ENCODE results near the gene LARP1.
A peak's percentile ranks its signal among the peaks of the same experiment; 100 is the strongest.

Gene LARP1

DNA sequence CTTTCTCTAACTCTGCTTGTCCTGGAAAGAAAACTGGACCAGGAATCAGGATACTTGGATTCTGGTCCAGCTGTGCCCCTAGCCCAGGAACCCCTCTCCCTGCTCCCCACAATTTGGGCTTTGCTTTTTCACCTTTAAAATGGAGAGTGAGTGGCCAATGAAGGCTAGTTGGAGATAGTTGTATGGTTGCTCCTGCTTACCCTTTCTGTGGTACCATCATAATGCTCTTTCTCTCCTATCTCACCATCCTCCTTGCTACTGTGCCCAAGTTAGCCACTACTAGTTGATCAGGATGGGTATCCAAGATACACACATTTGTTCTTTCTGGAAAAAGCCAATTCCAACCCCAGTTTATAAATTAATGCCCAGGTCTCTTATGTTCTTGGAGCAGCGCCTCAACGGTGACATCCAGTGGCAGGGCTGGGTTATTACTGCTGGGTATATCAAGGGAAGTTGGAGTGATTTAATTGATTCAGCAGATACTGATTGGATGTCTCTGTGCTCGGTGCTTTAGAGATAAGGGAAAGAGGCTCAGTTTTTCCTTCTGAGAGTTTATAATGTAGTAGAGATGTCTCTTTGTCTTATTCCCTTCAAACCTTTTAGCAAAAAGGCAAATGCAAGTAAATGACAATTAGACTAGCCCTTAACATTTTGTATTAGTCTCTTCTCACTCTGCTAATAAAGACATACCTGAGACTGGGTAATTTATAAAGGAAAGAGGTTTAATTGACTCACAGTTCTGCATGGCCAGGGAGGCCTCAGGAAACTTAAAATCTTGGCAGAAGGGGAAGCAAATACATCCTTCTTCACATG lies 56.7 kb downstream of the LARP1 start:
- DNase-seq (ENCODE audit: low read depth), result peak; percentile 71
- TF ChIP-seq, protein P1, sequence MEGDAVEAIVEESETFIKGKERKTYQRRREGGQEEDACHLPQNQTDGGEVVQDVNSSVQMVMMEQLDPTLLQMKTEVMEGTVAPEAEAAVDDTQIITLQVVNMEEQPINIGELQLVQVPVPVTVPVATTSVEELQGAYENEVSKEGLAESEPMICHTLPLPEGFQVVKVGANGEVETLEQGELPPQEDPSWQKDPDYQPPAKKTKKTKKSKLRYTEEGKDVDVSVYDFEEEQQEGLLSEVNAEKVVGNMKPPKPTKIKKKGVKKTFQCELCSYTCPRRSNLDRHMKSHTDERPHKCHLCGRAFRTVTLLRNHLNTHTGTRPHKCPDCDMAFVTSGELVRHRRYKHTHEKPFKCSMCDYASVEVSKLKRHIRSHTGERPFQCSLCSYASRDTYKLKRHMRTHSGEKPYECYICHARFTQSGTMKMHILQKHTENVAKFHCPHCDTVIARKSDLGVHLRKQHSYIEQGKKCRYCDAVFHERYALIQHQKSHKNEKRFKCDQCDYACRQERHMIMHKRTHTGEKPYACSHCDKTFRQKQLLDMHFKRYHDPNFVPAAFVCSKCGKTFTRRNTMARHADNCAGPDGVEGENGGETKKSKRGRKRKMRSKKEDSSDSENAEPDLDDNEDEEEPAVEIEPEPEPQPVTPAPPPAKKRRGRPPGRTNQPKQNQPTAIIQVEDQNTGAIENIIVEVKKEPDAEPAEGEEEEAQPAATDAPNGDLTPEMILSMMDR (conservative IDR thresholded peaks at IDR 0.05; ENCODE audit: low read length), result peak; percentile 97
- H3K4me3 ChIP-seq (ENCODE audit: low read length), result no peak overlapping the region

DNA sequence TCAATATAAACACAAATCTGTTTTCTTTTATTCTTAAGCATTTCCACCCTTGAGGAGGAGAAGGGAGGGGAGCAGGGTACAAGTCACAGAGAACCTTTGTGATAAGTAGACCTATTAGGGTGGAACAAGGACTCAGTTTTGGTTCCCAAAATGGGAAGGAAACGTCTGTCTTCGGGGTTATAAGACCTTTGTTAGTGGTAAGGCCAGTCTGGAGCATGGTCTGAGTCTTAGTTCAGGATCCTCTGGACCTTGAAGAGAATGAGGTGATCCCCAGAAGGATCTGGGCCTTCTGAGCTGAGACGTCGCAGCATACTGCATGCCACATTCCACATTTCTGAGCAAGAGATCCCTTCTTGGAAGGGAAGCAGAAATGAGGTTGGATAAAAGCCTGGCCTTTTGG lies 58.0 kb downstream of the LARP1 start:
- no peak overlapping the region for H3K4me3 ChIP-seq (ENCODE audit: low read length)
- TF ChIP-seq, protein P1 (conservative IDR thresholded peaks at IDR 0.05; ENCODE audit: low read length), result no peak
- no peak for DNase-seq (ENCODE audit: low read depth)

DNA sequence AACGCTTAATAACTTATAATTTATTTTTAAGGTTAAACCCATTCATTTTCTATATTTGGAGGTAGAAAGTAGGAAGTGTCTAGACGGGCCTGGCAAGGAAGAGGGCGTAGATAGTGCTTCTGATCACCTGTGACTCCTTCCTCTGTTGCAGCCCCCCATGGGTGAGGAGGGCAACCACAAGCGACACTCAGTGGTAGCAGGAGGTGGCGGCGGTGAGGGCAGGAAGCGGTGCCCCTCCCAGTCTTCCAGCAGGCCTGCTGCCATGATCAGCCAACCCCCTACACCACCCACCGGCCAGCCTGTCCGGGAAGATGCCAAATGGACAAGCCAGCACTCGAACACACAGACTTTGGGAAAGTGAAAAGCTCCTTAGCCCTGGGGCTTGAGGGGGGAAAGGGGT lies 58.6 kb downstream of the LARP1 start:
- TF ChIP-seq, protein P1 (conservative IDR thresholded peaks at IDR 0.05; ENCODE audit: low read length), result no peak
- DNase-seq (ENCODE audit: low read depth), result no peak
- no peak overlapping the region for H3K4me3 ChIP-seq (ENCODE audit: low read length)

- DNase-seq (ENCODE audit: low read depth), result no peak
- TF ChIP-seq, protein P1 (conservative IDR thresholded peaks at IDR 0.05; ENCODE audit: low read length), result no peak
- no peak overlapping the region for H3K4me3 ChIP-seq (ENCODE audit: low read length)
These were observed 59.8 kb downstream of the LARP1 start for GRCh38 chr5:154815025-154815424.

DNA sequence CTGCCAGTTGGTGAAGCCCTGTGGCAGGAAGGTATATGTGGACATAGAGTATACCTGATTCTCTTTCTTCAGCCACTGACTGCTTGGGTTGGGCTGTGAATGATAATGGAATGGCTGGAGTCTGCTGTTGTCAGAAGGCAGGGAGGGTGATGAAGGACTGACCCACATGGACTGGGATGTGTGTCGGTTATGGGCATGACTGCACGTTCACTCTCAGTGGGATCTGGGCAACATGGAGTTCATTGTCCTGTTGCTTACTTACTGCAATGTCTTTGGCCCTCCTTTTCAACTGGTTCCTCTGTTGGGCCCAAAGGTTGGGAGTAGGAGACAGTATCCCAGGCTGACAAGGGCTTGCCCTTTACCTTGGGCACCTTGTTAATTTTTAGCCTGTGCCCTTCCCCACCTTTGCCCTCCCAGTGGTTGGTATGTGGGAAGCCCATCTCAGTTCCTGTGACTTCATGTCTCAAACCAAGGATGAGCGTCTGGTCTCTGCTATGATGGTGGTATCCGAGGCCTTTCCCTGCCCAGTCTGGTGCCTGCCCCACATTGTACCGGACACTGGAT lies 60.6 kb downstream of the LARP1 start:
- TF ChIP-seq, protein P1 (conservative IDR thresholded peaks at IDR 0.05; ENCODE audit: low read length), result no peak
- no peak for DNase-seq (ENCODE audit: low read depth)
- no peak overlapping the region for H3K4me3 ChIP-seq (ENCODE audit: low read length)

DNA sequence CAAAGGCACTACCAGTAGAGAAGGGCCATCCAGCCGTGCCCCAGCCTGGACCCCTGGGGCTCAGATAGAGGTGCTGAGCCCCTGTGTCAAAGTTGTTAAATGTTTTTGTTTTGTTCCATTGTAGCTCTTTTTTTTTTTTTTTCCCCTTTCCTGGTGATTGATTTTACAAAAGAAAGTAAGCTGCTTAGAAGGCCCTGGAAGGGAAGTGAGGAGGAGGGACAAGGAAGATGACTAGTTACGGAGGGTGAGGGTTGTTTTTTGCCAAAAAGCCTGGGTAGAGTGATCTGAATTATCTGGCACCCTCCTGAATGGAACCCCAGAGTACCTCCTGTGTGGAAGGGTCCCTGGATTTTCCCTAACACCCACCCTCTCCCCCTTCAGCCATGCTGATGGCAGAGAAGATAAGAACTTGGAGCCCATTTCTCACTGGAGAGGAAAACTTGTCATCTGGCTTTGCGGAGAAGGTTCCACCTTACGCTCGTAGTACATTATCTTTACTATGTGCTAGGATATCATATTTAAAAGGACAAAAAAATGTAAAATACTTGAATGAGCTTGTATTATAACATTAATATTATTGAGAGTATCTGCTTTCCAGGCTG lies 61.8 kb downstream of the LARP1 start:
- no peak for DNase-seq (ENCODE audit: low read depth)
- H3K4me3 ChIP-seq (ENCODE audit: low read length), result no peak overlapping the region
- TF ChIP-seq, protein P1 (conservative IDR thresholded peaks at IDR 0.05; ENCODE audit: low read length), result no peak

GRCh38 chr5:154817815-154818214 lies 62.6 kb downstream of the LARP1 start:
- DNase-seq (ENCODE audit: low read depth), result no peak
- TF ChIP-seq, protein P1 (conservative IDR thresholded peaks at IDR 0.05; ENCODE audit: low read length), result no peak

More at GRCh38 chr5:154817815-154818214, 62.6 kb downstream of the LARP1 start:
- no peak overlapping the region for H3K4me3 ChIP-seq (ENCODE audit: low read length)
